Hematopoietic multipotent progenitor cell treated with erythropoietin and hydrocortisone succinate and interleukin-3 and kit ligand, for 6 days (in vitro differentiated cells): Measurements from ENCODE around the gene KCNQ5.
"Not testable (repeated sequence)": the region's sequence is repeated elsewhere in the genome, so short reads cannot be mapped to it uniquely, and the experiment has no call there.

ENCODE experiments used
- DNase-seq: peaks from one replicate; pipeline ENCODE4 v3.0.0-alpha.2; 2015

KCNQ5 gene

DNA sequence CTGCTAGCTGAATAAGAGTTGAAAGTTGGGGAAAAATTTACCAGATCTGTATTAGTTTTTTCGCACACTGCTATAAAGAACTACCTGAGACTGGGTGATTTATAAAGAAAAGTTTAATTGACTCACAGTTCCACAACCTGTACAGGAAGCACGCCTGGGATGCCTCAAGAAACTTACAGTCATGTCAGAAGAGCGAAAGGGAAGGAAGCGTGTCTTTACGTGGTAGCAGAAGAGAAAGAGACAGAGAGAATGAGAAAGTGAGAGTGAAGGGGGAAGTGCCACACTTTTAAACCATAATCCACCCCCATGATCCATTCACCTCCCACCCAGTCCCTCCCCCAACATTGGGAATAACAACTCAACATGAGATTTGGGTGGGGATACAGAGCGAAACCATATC is 523.8 kb downstream of the KCNQ5 start:
- DNase-seq, result no peak

DNA sequence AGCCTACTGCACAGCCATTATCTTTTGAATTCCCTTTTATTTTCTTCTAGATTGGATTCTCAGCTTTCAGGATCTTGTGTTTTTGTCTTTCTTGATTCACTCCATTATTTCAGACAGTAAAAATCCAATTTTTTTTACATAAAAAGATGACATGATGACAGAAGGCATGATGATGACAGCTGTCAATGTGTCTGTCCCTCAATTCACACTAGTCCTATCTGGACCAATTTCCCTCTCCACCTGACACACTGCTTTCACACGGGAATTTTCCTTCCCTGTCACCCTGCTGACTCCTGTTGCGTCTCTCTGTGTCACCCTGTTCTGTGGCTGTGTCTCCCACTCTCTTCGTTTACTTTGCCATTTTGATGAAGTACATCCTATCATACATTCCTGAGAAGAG is 529.9 kb downstream of the KCNQ5 start:
- DNase-seq, result no peak

DNA sequence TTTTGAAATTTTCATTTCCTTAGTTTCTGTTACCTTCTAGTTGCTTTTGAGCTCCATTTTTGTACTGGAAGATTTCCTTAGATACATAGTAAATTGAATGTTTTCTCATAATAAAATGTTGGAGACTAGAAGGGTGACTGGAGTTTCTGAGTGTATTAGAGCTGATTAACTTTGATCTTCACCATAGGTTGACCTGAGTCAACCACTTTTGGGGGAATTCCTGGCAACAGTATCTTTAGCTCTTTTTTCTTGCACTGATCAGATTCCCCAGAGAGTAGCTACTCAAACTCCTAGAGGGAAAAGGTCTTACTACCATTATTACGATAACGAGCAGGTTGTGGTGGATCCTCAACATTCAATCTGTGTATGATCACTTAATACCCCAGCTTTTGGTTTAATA is 530.7 kb downstream of the KCNQ5 start:
- no peak for DNase-seq

DNA sequence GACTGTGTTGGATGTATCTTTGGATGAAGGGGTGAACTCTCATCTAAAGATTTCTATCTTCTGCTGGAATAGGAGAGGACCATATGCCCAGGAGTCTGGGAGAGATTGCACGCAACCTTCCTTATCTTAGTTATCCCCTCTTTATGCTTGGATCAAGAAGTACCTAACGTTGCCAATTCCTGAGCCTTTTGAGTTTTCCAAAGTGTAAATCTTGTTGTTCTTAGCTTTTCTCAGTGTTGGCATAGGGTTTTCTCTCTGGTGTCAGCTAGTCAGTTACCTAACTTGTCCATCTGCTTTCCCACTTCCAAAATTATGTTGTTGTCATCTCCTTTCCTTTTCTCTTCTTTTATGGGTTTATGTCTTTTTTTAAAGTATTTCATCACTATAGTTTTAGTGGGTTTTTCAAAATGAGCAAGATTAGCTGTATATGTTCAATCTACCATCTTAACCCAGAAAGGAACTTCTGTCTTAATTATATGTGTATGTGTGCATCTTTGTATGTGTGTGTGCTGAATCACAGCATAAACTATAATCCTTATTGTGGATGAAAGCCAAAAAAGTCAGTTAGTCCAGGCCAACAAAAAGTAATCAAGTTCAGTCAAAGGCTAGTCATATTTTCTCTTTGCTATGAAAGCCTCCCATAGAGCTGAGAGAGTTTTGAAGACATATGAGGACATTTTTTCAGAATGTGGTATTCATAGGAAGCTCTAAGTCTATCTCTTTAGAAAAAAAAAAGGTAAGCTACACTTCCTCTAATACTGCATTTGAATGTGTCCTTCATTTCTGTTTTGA is 531.3 kb downstream of the KCNQ5 start:
- no peak for DNase-seq

DNA sequence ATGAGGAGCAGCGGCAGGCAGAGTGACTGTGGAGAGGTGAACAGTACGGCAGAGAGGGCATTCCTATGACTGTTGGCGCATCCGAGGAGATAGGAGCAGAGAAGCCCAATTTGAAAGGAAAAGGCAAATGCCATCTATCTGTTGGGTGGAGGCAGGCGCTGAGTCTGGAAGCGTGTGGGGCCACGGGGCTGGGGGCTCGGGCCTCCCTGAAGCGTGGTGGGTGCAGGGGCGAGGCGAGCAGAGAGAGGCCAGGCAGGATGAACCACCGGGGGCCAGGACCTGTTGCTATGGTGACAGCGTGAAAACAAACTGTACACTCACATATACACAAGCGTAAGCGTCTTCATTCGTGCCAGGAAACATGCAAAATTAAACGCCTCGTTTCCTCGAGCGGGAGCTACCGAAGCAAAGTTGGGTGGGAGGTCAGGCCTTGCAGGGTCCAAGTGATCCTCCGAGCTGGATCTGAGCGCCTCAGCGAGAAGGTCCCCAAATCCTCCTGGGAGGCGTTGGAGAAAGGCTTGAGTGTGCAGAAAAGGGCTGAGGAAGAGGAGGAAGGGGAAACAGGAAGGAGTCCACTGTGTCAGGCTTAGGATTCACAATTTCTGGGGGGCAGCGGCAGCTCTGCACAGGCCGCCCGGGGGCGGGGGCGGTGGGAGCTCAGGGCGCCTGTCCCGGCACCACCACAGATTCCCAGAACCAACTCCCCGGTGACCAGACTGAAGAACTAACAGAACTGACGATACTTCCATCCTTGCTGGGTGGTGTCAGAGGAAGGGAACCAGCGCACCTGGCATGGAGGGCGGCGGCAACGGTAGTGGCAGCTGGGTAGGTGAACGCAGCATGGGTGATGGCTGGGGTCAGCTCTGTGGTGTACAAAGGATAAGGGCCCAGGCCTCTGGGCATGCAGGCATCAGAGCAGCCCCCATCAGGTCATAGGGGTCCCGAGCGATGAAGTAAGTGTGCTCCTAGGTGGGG is 535.2 kb downstream of the KCNQ5 start:
- no peak for DNase-seq

DNA sequence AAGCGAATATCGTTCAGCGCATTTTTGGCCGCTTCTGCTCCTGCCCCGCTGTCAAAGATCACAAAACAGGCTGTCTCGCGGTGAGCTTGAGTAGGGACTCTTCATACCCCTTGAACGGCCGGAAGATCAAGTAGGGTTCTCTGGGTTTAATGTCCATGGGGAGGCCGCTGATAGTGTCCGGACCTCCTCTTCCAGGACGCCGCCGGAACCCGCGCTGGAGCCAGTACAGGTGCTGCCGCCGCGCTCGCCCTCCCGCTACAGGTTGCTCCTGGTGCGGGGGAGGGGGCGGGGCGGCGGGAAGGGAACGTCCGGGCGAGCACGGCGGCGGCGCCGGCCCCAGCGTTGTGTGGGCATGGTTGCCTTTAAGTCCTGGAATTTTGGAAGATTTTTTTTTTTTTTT is 536.0 kb downstream of the KCNQ5 start:
- DNase-seq, result no peak

DNA sequence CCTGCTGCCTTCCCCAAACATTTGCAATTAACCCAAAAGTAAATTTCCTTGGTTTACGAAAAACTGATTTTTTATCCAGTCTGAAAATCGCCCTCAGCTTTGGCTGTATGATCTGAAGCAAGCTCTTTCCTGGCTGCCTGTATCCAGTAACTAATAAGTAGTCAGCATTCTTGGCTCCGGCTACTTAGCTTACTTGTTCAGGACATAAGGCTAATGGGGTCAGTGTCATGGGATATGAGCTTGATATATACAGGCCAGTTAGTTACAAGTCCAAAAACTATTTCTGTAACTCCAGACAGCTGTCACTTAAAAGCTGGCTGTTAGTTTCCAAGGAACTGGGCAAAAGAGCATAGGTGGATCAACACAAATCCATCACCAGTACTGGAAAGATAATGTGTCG is 547.2 kb downstream of the KCNQ5 start:
- DNase-seq, result no peak

DNA sequence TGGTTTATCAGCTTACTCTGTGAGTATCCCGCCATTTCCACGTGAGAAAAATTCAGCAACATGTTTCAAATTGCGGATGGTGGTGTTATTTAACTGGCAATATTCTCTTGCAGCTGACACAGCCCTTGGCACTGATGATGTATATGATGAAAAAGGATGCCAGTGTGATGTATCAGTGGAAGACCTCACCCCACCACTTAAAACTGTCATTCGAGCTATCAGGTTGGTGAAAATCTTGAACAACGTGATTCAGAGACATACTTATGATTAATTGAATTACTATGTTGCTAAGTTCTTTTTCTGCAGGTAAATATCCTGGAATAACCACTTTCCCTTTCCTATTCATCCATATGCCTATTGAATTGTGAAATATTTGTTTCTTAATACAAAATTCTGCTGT is 547.8 kb downstream of the KCNQ5 start:
- DNase-seq, result no peak

DNA sequence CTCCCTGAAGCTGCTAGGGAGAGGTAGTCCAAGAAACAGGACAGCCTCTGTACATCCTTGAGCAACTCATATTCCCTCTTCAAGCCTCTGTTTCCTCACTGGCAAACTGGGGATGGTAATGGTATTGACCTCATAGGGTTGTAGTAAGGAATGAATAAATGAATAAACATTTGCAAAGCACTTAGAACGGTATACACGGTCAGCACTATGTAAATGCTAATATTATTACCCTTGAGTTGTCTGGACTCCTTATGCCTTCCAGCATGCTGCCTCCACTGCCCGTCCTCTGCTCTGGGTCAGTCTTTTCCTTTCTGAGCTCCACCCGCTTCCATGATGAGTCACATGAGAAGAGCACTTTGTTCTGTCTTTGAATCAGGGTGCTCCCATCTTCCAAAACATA is 552.8 kb downstream of the KCNQ5 start:
- no peak for DNase-seq

DNA sequence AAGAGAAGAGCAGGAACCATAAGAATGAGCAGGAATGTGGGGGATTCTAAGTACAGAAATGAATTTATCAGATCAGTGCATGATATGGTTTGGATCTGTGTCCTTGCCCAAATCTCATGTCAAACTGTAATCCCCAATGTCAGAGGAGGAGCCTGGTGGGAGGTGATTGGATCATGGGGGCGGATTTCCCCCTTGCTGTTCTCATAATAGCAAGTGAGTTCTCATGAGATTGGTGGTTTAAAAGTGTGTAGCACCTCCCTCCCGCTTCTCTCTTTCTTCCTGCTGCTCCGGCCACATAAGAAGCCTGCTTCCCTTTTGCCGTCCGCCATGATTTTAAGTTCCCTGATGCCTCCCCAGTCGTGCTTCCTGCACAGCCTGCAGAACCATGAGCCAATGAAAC is 554.2 kb downstream of the KCNQ5 start:
- DNase-seq, result no peak

DNA sequence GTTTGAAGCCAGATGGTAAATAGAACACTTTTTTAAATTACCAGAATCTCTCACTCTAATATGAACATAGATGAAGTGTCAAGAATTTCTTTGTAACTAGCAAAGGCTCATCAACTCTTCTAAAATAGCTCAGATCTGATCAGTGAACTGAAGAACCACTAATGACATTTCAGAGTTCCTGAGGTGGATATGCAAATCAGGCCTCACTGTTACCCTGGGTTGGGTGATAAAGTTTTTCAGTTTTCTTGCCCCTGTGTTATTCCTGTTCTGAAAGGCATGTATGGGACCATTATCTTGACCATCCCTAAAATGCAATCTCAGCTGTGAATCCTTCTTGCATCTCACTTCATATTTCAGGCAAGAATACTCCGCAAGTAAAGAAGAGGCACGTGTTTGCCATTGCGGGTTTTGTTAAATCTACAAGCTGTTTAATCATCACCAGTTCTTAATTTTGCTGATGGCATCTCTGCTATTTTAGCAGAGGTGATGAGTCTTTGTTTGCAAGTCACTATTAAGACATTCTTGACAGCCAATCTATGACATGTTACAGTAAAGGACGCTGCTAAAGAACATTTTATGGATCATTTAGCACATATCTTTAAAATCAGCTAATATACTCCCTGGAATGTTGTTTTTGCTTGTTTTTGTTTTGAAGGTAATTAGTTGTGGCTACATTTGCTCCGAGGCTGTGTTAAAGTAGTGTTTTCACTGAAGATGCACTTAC is 555.5 kb downstream of the KCNQ5 start:
- no peak for DNase-seq

DNA sequence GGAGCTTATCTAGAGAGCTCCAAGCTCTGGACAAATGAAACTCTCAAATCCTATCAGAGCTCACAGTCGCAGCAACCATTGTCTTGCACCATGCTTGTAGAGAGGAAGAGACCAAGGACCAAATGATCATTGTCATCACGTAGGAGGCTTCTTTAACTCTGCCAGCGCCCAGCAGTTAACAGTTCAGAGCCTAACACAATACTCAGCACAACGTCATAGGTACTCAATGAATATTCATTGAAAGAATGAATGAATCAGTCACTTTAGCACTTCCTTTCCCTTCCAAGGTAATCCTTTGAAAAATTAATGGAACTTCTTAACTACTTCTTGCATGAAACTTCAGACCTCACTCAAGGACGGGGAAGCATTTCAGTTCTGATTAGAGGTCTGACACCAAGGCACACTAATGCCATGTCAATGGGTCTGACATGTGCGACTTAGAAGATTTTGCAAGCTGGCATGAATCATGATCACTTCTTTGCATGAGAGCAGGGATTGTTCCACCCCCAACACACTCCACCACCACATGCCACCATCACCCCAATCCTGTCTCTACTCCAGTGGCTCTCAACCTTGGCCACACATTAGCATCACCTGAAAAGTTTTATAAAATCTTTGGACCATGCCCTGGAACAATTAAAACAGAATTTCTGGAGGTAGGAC is 558.3 kb downstream of the KCNQ5 start:
- DNase-seq, result no peak

DNA sequence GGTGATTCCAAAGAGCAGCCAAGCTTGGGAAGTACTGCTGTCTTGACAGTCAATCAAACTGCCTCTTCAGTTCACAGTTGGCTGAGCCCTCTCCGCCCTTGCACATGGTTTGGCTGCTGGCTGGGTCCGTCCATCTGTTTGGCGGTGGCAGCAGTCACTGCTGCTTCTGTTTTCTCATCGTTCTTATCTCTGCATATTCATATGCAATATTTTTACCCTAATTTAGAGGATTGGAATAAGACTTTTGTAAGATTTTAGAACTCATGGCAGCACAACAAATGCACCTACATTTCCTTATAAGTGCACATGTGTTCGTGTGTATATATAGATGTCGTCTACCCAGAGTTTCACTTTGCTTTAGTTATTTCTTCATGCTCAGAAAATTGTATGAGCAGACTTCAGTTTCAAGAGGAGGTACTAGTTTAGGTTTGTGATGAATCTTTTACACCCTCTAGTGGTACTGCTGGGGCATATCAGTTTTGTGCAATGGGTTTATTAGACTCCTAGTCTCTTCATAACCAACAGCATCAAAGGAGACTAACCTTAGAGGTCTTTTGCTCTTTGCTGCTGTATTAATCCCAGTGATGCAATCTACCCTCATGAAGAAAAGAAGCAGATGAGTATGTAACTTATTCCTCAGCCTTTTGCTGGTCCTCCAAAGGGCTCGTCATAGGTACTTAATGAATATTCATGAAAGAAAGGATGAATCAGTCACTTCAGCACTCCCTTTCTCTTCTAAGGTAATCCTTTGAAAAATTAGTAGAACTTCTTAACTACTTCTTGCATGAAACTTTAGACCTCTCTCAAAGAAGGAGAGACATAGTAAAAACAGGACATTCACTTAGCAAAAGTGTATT is 559.1 kb downstream of the KCNQ5 start:
- peak; percentile 83 for DNase-seq

DNA sequence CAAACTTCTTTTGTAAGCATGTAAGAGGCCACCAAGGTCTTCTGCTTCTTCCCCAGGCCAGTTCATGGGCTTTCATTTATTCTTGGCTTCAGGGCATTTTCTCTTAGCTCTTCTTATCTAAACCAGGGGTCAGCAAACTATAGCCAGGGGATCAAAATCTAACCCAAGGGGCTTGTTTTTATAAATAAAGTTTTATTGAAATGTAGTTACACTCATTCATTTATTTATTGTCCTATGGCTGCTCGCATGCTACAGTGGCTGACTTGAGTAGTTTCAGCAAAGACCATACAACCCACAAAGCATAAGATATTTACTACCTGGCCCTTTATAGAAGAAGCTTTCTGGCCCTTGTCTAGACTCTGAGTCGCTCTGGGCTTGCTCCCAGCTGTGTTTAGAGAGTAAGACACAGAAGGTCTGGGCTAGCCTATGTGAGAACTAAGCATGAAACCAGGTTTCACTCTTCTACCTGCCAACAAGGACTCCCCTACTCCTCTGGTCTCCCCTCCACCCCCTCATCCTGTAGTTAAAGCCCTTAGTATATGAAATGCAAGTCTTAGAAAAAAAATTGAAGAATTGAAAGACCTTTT is 560.2 kb downstream of the KCNQ5 start:
- DNase-seq, result no peak

DNA sequence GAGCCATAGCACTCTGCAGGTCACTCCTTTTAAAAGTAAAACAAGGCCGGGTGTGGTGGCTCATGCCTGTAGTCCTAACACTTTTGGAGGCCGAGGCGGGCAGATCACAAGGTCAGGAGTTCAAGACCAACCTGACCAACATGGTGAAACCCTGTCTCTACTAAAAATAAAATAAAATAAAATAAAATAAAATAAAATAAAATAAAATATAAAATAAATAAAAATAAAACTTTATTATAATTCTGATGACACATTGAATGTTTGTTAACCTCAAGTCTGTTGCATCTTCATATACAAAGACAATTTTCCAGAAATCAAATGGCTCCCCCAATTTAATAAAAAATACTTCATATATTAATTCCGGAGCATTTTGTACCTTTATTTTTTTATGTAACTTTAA is 571.4 kb downstream of the KCNQ5 start:
- not testable (repeated sequence) for DNase-seq

DNA sequence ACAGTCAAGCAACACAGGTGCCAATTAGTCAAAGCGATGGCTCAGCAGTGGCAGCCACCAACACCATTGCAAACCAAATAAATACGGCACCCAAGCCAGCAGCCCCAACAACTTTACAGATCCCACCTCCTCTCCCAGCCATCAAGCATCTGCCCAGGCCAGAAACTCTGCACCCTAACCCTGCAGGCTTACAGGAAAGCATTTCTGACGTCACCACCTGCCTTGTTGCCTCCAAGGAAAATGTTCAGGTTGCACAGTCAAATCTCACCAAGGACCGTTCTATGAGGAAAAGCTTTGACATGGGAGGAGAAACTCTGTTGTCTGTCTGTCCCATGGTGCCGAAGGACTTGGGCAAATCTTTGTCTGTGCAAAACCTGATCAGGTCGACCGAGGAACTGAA is 572.9 kb downstream of the KCNQ5 start:
- DNase-seq, result no peak

DNA sequence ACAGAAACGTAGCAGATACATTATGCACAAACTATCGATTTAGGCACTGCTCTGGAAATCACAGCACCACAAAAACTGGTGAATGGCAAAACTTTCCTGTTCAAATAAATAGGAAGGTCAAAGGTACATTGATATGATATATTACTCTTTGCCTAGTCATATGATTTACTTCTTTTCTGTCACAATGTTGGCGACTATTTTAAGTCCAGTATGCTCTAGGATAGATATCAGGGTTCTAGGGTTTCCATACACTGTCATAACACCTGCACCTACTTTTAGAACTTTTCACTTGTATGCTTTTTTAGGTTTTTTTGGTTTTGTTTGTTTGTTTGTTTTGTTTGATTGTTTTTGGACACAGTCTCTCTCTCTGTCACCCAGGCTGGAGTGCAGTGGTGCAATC is 578.4 kb downstream of the KCNQ5 start:
- no peak for DNase-seq

DNA sequence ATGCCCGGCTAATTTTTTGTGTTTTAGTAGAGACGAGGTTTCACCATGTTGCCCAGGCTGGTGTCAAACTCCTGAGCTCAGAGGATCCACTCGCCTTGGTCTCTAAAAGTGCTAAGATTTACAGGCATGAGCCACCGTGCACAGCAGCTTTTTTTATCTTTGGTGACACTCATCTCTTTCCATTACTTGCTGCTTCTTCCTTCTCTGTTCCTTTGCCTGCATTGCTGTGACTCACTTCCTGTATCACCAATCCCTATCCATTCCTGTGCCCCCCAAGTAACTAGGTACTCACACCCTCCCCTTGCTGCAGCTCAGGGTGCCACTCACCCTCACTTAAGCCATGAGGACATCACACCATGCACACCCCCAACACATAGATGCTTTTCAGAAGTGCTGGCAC is 578.9 kb downstream of the KCNQ5 start:
- DNase-seq, result no peak

DNA sequence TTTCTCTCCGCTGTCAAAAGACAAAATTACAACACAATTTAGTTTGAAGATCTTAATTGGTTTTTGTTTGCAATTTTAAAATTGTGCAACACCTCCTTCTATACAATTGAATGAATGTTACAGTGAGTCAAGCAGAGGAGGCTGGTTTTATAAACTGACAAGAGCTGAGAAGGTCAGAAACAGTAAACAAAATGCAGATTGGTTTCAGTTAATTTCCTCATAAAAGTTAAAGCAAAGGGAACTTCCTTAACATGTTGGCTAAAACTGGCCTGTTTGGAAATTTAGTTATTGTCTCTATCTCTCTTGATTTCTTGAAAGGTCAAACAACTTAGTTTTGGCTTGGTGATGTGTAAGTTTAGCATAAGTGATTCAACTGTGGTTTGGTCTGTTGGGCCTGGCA is 581.2 kb downstream of the KCNQ5 start:
- no peak for DNase-seq

DNA sequence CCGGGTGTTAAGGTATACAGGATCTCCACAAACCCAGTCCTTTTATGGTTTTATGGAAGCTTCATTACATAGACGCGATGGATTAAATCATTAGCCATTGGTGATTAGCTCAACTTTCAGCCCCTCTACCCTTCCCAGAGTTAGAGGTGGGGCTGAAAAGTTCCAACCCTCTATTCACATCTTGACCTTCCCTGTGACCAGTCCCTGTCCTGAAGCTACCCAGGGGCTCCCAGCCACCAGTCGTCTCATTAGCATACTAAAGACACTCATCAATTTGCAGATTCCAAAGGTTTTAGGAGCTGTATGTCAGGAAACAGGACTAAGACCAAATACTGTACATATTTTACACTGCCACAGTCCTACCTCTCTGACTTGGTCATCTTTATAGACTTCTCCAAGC is 582.4 kb downstream of the KCNQ5 start:
- no peak for DNase-seq

DNA sequence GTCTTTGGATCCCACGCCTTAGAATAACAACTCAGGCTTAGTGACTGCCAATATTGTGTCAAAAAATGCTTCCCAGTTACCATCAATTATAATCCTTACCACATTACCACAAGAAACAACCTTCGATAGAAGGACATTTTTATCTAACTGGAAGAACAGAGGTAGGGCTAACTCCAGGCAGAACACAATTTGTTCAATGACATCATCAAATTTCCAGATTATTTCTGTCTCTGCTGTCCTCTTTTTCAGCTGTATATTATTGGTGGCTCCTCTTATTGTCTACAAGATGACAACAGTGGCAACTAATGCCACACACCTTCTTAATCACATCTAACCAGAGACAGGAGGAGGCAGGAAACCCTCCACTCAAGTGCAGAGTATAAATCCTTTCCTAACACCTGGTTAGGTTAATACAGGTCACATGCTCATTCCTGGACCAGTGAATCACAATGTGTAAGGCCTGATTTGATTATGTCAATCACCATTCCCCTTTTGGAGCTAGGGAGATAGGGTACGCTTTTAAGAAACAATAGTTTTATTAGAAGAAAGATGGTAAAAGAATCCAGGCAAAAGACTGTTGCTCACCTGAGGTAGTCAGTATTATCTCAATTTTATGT is 585.5 kb downstream of the KCNQ5 start:
- no peak for DNase-seq
